ENCODE data around the gene FOXRED2. TPM values are rescaled to one million over a fixed set of nuclear protein-coding genes. Genes with fewer than 3 reads are reported as not detected.

Gene FOXRED2
- total RNA-seq, 1 experiment from 2014 or later, result 19.9 TPM

DNA sequence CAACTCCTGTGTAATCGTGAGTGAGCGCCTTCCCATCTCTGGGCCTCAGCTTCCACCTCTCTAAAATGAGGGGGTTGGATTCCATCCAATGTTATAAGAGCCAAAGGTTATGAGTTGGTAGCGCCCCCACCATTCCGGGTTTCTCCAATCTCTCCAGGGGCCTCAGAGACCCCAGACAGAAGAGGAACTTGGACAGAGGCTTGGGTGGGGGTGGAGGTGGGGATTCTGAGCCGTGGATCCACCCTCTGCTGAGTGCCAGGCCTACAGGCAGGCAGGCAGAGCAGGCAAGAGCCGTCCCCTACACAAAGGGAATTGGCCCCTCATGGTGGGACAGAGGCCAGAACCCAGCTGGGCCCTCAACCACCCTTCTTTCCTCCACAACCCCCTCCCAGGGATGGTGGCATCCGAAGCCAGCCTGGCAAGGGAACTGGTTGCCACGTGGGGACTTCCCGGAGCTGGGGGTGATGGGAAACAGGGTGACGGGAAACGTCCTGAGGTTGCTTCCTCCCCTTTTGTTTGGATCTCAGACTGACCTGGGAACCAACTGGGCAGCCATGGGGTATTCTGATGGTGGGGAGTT, 57.2 kb downstream of the FOXRED2 start:
- RAD21 ChIA-PET (ENCODE audit: low non-redundant PET in 1 of 2, low total read pairs in 2 of 2, uncharacterized antibody in 2 of 2, unreplicated experiment in 2 of 2), result interaction anchor here in 1 of 2 experiments (0.6 kb wide), 1 partner anchor 53 kb away, joined by 4 read pairs; no protein-coding TSS in a partner anchor
- Histone ChIP-seq H3K27me3 (ENCODE audit: insufficient read depth, low read length) (no peaks in the 10 kb centered on the region), H3K4me2 (ENCODE audit: low read length) (no peak overlapping the region), H3K4me1 (ENCODE audit: control insufficient read depth in 1 of 2, insufficient read depth in 2 of 2, low read length in 2 of 2) (peaks cover 22 to 36% of the 10 kb centered on the region in 2 experiments), H3K79me2 (ENCODE audit: insufficient read depth, low read length) (no peaks in the 10 kb centered on the region), H4K20me1 (ENCODE audit: insufficient read depth) (no peaks in the 10 kb centered on the region), H3K4me3 (replicated peaks in 1 of 2; ENCODE audit: low read depth in 1 of 2, low read length in 2 of 2) (no peak overlapping the region), H3K27ac (ENCODE audit: low read depth, low read length) (no peak overlapping the region), H3K9me2 (ENCODE audit: insufficient read depth) (no peaks in the 10 kb centered on the region), H3K36me3 (ENCODE audit: control insufficient read depth in 1 of 2, insufficient read depth in 2 of 2, low read length in 2 of 2) (no peaks in the 10 kb centered on the region), H2AFZ (ENCODE audit: low read depth, low read length, poor library complexity, severe bottlenecking) (no peak overlapping the region), H3K9ac (ENCODE audit: low read length) (no peak overlapping the region), H3K9me3 (ENCODE audit: control insufficient read depth in 1 of 2, insufficient read depth in 1 of 2, low read depth in 1 of 2, low read length in 2 of 2) (no peaks in the 10 kb centered on the region)
- TF ChIP-seq RAD21 (IDR thresholded peaks at IDR 0.05; ENCODE audit: low read depth), result no peak
- no peak for TF ChIP-seq SP1 (IDR thresholded peaks at IDR 0.05; ENCODE audit: low read depth)
- TF ChIP-seq, protein P1, sequence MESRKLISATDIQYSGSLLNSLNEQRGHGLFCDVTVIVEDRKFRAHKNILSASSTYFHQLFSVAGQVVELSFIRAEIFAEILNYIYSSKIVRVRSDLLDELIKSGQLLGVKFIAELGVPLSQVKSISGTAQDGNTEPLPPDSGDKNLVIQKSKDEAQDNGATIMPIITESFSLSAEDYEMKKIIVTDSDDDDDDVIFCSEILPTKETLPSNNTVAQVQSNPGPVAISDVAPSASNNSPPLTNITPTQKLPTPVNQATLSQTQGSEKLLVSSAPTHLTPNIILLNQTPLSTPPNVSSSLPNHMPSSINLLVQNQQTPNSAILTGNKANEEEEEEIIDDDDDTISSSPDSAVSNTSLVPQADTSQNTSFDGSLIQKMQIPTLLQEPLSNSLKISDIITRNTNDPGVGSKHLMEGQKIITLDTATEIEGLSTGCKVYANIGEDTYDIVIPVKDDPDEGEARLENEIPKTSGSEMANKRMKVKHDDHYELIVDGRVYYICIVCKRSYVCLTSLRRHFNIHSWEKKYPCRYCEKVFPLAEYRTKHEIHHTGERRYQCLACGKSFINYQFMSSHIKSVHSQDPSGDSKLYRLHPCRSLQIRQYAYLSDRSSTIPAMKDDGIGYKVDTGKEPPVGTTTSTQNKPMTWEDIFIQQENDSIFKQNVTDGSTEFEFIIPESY (IDR thresholded peaks at IDR 0.05; ENCODE audit: extremely low read depth, insufficient replicate concordance, low read length), result no peak
- TF ChIP-seq YY1 (IDR thresholded peaks at IDR 0.05; ENCODE audit: extremely low read depth, insufficient replicate concordance, low read depth, low read length), result no peak
- TF ChIP-seq, protein P2, sequence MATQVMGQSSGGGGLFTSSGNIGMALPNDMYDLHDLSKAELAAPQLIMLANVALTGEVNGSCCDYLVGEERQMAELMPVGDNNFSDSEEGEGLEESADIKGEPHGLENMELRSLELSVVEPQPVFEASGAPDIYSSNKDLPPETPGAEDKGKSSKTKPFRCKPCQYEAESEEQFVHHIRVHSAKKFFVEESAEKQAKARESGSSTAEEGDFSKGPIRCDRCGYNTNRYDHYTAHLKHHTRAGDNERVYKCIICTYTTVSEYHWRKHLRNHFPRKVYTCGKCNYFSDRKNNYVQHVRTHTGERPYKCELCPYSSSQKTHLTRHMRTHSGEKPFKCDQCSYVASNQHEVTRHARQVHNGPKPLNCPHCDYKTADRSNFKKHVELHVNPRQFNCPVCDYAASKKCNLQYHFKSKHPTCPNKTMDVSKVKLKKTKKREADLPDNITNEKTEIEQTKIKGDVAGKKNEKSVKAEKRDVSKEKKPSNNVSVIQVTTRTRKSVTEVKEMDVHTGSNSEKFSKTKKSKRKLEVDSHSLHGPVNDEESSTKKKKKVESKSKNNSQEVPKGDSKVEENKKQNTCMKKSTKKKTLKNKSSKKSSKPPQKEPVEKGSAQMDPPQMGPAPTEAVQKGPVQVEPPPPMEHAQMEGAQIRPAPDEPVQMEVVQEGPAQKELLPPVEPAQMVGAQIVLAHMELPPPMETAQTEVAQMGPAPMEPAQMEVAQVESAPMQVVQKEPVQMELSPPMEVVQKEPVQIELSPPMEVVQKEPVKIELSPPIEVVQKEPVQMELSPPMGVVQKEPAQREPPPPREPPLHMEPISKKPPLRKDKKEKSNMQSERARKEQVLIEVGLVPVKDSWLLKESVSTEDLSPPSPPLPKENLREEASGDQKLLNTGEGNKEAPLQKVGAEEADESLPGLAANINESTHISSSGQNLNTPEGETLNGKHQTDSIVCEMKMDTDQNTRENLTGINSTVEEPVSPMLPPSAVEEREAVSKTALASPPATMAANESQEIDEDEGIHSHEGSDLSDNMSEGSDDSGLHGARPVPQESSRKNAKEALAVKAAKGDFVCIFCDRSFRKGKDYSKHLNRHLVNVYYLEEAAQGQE (IDR thresholded peaks at IDR 0.05; ENCODE audit: low read depth), result no peak
- no peak for TF ChIP-seq ELF1 (IDR thresholded peaks at IDR 0.05; ENCODE audit: borderline replicate concordance, low read depth)
- TF ChIP-seq EZH2phosphoT487 (IDR thresholded peaks at IDR 0.05; ENCODE audit: borderline replicate concordance), result no peak
- TF ChIP-seq CTCF (IDR thresholded peaks at IDR 0.05 in 2 of 3, conservative IDR thresholded peaks at IDR 0.05 in 1 of 3; ENCODE audit: borderline replicate concordance in 1 of 3, insufficient read depth in 1 of 3, low read depth in 2 of 3, low read length in 2 of 3), result no peak
- no peak for TF ChIP-seq SIN3A (IDR thresholded peaks at IDR 0.05; ENCODE audit: low read depth)
- TF ChIP-seq CBX3 (IDR thresholded peaks at IDR 0.05; ENCODE audit: low read depth), result no peak
- no peak for TF ChIP-seq CEBPB (IDR thresholded peaks at IDR 0.05; ENCODE audit: low read depth)
- TF ChIP-seq MAX (IDR thresholded peaks at IDR 0.05), result no peak
- no peak for TF ChIP-seq EGR1 (IDR thresholded peaks at IDR 0.05; ENCODE audit: low read depth)
- no peak for TF ChIP-seq FOSL1 (IDR thresholded peaks at IDR 0.05; ENCODE audit: low read depth)
- no peak for TF ChIP-seq SRF (IDR thresholded peaks at IDR 0.05; ENCODE audit: low read depth)
- TF ChIP-seq ZNF274 (IDR thresholded peaks at IDR 0.05; ENCODE audit: low read depth, low read length), result no peak
- no peak for TF ChIP-seq EZH2 (IDR thresholded peaks at IDR 0.05)
- POLR2A ChIA-PET, result no interaction called here
- BruUV-seq (replicated peaks), result no TSS peak
- ATAC-seq (no peak), DNase-seq (ENCODE audit: low read depth, low spot score) (no peak)
- CTCF ChIA-PET, result no interaction called here
- intact Hi-C loops (cut with micrococcal nuclease), result loop anchor here (5.0 kb wide), 1 partner anchor 62 kb away; the partner anchor contains the start of gene MYH9
